GM19455 (cell line): ENCODE data around the gene RASA2.
"Not testable (repeated sequence)": the region's sequence is repeated elsewhere in the genome, so short reads cannot be mapped to it uniquely, and the experiment has no call there.

Experiments
- ATAC-seq: cut with Tn5 transposase; IDR thresholded peaks from one replicate; pipeline ENCODE4 v1.9.1; 2021; ENCODE audit not compliant: unreplicated experiment

RASA2 gene

GRCh38 chr3:141493184-141493583, 6.4 kb downstream of the RASA2 start:
- ATAC-seq = no peak

- not testable (repeated sequence) for ATAC-seq
These were observed 10.8 kb downstream of the RASA2 start for GRCh38 chr3:141497589-141497988.

- peak; percentile 96 for ATAC-seq
These were observed 11.9 kb downstream of the RASA2 start for GRCh38 chr3:141498598-141499223.

GRCh38 chr3:141499284-141499683, 12.5 kb downstream of the RASA2 start:
- ATAC-seq = no peak

- no peak for ATAC-seq
These were observed 13.1 kb downstream of the RASA2 start for GRCh38 chr3:141499965-141500364.

GRCh38 chr3:141500397-141500796, 13.6 kb downstream of the RASA2 start:
- no peak for ATAC-seq

- no peak for ATAC-seq
These were observed 18.3 kb downstream of the RASA2 start for GRCh38 chr3:141505166-141505565.

GRCh38 chr3:141506071-141506470, 19.2 kb downstream of the RASA2 start:
- ATAC-seq = no peak

- no peak for ATAC-seq
These were observed 20.7 kb downstream of the RASA2 start for GRCh38 chr3:141507392-141508066.

- no peak for ATAC-seq
These were observed 21.2 kb downstream of the RASA2 start for GRCh38 chr3:141508067-141508436.

GRCh38 chr3:141511361-141511760, 24.5 kb downstream of the RASA2 start:
- no peak for ATAC-seq

GRCh38 chr3:141514382-141514781, 27.6 kb downstream of the RASA2 start:
- ATAC-seq = no peak

- no peak for ATAC-seq
These were observed 32.8 kb downstream of the RASA2 start for GRCh38 chr3:141519587-141519986.

- no peak for ATAC-seq
These were observed 35.0 kb downstream of the RASA2 start for GRCh38 chr3:141521781-141522180.

GRCh38 chr3:141523615-141524375, 37.0 kb downstream of the RASA2 start:
- ATAC-seq = no peak

- ATAC-seq = no peak
These were observed 38.2 kb downstream of the RASA2 start for GRCh38 chr3:141524988-141525387.

- ATAC-seq = no peak
These were observed 39.0 kb downstream of the RASA2 start for GRCh38 chr3:141525814-141526213.

- no peak for ATAC-seq
These were observed 39.9 kb downstream of the RASA2 start for GRCh38 chr3:141526709-141527108.

- ATAC-seq = no peak
These were observed 42.0 kb downstream of the RASA2 start for GRCh38 chr3:141528800-141529199.

- ATAC-seq = no peak
These were observed 42.4 kb downstream of the RASA2 start for GRCh38 chr3:141529256-141529655.

- ATAC-seq = no peak
These were observed 43.0 kb downstream of the RASA2 start for GRCh38 chr3:141529717-141530414.

GRCh38 chr3:141530415-141530768, 43.6 kb downstream of the RASA2 start:
- no peak for ATAC-seq
